Calu3 (cell line): Measurements from ENCODE around the gene PAX3. TPM values are rescaled to one million over a fixed set of nuclear protein-coding genes. Genes with fewer than 3 reads are reported as not detected.

Source experiments
- BruUV-seq: library from RNA; stranded (reverse); fragments of 400-500 nt; replicated peaks from 2 replicates; lab custom pipeline; 2021; lab: Mats Ljungman, UMichigan
- CTCF ChIA-PET: fragments of 300-600 bp; sonication (Branson Sonifier 250); formaldehyde crosslinking; loops from one replicate; lab custom pipeline; 2022; ENCODE audit warnings: antibody characterized with exemption; lab: Charles Lee
- DNase-seq: peaks from one replicate; pipeline ENCODE4 v3.0.0; 2022
- H3K27ac Mint-ChIP-seq: one replicate; pipeline ENCODE4 v1.8.0; 2022; ENCODE audit warnings: mixed read lengths; ENCODE audit not compliant: unreplicated experiment
- H3K27me3 Mint-ChIP-seq: one replicate; pipeline ENCODE4 v1.8.0; 2022; ENCODE audit warnings: mixed read lengths; ENCODE audit not compliant: unreplicated experiment
- H3K36me3 Mint-ChIP-seq: one replicate; pipeline ENCODE4 v1.8.0; 2022; ENCODE audit warnings: mild to moderate bottlenecking, moderate library complexity, mixed read lengths; ENCODE audit not compliant: insufficient read depth, unreplicated experiment
- H3K4me1 Mint-ChIP-seq: one replicate; pipeline ENCODE4 v1.8.0; 2022; ENCODE audit warnings: mild to moderate bottlenecking, low read depth, mixed read lengths; ENCODE audit not compliant: unreplicated experiment
- H3K4me3 Mint-ChIP-seq: one replicate; pipeline ENCODE4 v1.8.0; 2022; ENCODE audit warnings: mild to moderate bottlenecking, low read depth, moderate library complexity, mixed read lengths; ENCODE audit not compliant: unreplicated experiment
- H3K9me3 Mint-ChIP-seq: one replicate; pipeline ENCODE4 v1.8.0; 2022; ENCODE audit warnings: low read depth, mixed read lengths; ENCODE audit not compliant: unreplicated experiment
- intact Hi-C: fragments of 100-400 bp; cut with micrococcal nuclease; formaldehyde crosslinking; loops from one replicate; pipeline ENCODE4 v1.10.0; 2022; ENCODE audit not compliant: unreplicated experiment
- total RNA-seq: library from RNA; stranded (reverse); gene quantifications from 2 replicates; pipeline ENCODE4 v1.2.3, GENCODE V29; 2022
- TF ChIP-seq, protein P1 (sequence below): fragments of 200-600 bp; IDR thresholded peaks from one replicate; pipeline ENCODE4 v1.8.0; 2022; ENCODE audit warnings: antibody characterized with exemption; ENCODE audit not compliant: unreplicated experiment

PAX3 gene
- total RNA-seq, 1 experiment from 2014 or later = not detected

DNA sequence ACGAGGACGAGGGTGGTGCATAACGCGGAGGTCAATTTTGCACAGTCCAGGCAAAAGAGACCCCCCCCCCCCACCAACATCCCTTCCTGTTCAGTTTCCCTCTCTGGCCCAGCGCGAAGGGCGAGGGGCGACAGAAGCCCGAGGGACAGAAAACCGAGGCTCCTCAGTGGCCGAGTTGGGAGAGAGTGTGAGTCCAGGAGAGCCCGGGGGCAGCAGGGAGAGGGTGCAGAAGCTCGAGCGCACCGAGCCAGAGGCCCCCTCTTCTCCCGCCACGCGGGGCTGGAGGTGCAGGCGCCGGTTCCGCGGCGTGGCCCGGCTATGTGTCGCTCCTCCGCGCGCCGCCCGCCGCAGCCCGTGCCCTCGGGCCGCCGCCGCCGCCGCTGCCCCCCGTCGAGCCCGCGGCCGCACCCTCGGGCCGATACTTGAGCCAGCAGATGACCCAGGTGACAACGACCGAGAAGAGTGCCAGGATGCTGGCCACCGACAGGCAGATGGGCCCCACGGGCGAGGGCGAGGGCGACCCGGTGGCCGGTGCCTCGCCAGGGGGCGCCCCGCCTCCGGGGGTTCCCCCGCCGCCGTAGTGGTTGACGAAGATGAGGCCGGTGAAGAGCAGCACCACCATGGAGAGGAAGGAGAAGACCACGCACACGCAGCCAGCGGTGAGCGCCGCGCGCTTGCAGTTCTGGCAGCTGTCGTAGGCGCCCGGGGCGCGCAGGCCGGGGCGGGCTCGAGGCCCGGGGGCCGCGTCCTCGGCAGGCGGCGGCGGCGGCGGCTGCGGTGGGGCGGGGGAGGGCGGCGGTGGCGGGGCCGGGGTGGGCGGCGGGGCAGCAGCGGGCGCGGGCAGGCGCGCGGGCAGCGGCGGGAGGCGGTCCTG, 20.2 kb upstream of the PAX3 start:
- Mint-ChIP-seq H3K27me3 (peaks cover 10% of the 10 kb centered on the region), H3K36me3 (peaks cover 18% of the 10 kb centered on the region), H3K4me3 (peak overlapping the region; percentile 97), H3K4me1 (no peaks in the 10 kb centered on the region), H3K9me3 (no peaks in the 10 kb centered on the region), H3K27ac (peak overlapping the region; percentile 42)
- intact Hi-C loops = loop anchor here (1.0 to 5.0 kb wide), 4 partner anchors 114 to 294 kb away; no protein-coding TSS in a partner anchor
- no TSS peak for BruUV-seq
- DNase-seq = peak; percentile 78
- CTCF ChIA-PET = interaction anchor here (0.6 to 1.9 kb wide), 14 partner anchors 11 to 301 kb away, joined by 3 to 30 read pairs (median 4); no protein-coding TSS in a partner anchor
- TF ChIP-seq, protein P1, sequence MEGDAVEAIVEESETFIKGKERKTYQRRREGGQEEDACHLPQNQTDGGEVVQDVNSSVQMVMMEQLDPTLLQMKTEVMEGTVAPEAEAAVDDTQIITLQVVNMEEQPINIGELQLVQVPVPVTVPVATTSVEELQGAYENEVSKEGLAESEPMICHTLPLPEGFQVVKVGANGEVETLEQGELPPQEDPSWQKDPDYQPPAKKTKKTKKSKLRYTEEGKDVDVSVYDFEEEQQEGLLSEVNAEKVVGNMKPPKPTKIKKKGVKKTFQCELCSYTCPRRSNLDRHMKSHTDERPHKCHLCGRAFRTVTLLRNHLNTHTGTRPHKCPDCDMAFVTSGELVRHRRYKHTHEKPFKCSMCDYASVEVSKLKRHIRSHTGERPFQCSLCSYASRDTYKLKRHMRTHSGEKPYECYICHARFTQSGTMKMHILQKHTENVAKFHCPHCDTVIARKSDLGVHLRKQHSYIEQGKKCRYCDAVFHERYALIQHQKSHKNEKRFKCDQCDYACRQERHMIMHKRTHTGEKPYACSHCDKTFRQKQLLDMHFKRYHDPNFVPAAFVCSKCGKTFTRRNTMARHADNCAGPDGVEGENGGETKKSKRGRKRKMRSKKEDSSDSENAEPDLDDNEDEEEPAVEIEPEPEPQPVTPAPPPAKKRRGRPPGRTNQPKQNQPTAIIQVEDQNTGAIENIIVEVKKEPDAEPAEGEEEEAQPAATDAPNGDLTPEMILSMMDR = peak; percentile 61

DNA sequence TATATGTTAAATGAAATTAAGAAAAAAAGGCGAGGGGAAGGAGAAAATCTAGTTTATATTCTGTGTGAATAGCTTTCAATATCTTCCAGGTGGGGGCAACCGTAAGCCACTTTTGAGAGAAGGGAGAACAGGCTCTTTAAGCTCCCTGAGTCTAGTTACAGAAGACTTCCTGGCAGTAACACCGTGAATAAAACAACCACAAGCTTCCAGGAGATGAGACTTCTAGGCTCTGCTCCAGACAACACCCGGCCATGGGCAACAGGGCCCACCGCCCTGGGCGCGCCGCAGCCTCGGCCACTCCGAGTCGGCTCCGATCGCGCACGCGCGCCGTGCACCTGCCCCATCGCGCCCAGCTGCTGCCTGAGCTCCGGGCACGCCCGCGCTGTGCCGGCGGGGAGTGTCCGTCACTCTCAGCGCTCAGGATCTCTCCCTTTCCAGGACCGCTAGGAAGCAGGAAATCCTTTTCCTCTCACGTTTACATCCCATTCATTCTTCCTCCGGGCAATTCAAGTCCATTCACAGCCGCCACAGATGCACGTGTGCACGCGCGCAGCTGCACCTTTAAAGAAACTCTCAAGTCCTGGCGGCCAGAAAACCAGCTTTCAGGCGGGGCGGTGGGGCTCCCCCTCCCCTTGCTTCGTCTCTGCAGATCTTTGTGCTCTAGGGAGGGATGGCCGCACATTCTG, 19.4 kb upstream of the PAX3 start:
- peak overlapping the region; percentile 42 for H3K27ac Mint-ChIP-seq
- peaks cover 18% of the 10 kb centered on the region for H3K27me3 Mint-ChIP-seq
- TF ChIP-seq, protein P1 = peak; percentile 32
- peak overlapping the region; percentile 97 for H3K4me3 Mint-ChIP-seq
- no peaks in the 10 kb centered on the region for H3K4me1 Mint-ChIP-seq
- H3K36me3 Mint-ChIP-seq = peaks cover 18% of the 10 kb centered on the region
- intact Hi-C loops = loop anchor here (1.0 to 5.0 kb wide), 4 partner anchors 115 to 295 kb away; no protein-coding TSS in a partner anchor
- DNase-seq = peak; percentile 85
- CTCF ChIA-PET = interaction anchor here (0.6 to 1.9 kb wide), 18 partner anchors 18 to 302 kb away, joined by 3 to 30 read pairs (median 3); no protein-coding TSS in a partner anchor
- no TSS peak for BruUV-seq
- H3K9me3 Mint-ChIP-seq = no peaks in the 10 kb centered on the region

DNA sequence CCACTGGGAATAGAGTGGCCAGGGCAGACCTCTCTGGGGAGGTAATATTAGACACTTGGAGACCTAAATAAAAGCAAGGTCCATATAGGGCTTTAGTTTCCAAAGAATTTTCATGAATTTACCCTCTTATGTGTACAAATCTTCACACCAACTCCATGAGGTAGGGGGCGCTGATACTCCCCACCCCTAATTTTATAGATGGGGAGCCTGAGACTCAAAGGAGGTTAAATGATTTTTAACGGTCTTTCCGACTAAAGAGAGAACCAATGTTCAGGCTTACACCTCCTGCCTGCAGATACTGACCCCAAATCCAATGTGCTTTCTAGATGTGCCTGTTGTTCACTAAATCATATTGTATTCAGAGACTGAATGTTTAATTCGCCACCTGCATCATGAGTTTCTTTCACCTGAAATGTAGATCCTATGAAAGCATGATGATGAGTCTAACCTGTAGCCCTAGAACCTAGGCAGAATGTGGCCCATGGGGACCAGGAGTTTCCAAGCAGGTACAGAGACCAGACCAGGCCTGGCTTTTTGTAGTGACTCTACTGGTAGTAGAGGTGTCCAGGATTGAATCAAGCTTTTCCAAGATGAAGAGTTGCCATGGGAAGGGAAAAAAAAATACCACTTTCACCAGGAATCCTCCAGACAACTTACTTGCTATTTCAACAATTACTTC, 16.8 kb upstream of the PAX3 start:
- peak; percentile 34 for DNase-seq
- BruUV-seq = no TSS peak
- intact Hi-C loops = loop anchor here (1.0 to 5.0 kb wide), 2 partner anchors 246 to 258 kb away; no protein-coding TSS in a partner anchor

More for the DNA sequence above, 16.8 kb upstream of the PAX3 start:
- Mint-ChIP-seq H3K27me3 (peaks cover 44% of the 10 kb centered on the region), H3K36me3 (peaks cover 18% of the 10 kb centered on the region), H3K9me3 (no peaks in the 10 kb centered on the region), H3K4me1 (peaks cover 9% of the 10 kb centered on the region), H3K27ac (no peak overlapping the region), H3K4me3 (no peak overlapping the region)
- CTCF ChIA-PET = no interaction called here
- TF ChIP-seq, protein P1 = no peak
